ENCODE data around the gene TNF.

Gene TNF

GRCh38 chr6:31535538-31536324 lies 39.6 kb upstream of the TNF start:
- Histone ChIP-seq H3K79me2 (ENCODE audit: insufficient read depth, low read length) (peaks cover 68% of the 10 kb centered on the region), H3F3A (ENCODE audit: insufficient read depth) (peaks cover 56% of the 10 kb centered on the region), H3K27me3 (ENCODE audit: low read length) (no peaks in the 10 kb centered on the region), H3K9ac (ENCODE audit: low read length) (no peak overlapping the region), H3K9me2 (replicated peaks; ENCODE audit: insufficient read depth, low read length) (no peaks in the 10 kb centered on the region), H3K27ac (ENCODE audit: low read depth, low read length) (no peak overlapping the region), H3K9me3 (ENCODE audit: insufficient read depth, low read length) (no peaks in the 10 kb centered on the region), H3K36me3 (ENCODE audit: low read length) (peaks cover 92% of the 10 kb centered on the region), H3K4me2 (ENCODE audit: low read depth, low read length, poor library complexity, severe bottlenecking) (no peak overlapping the region), H4K20me1 (ENCODE audit: low read depth, low read length) (peaks cover 83% of the 10 kb centered on the region), H2AFZ (ENCODE audit: low read depth, low read length, severe bottlenecking) (no peak overlapping the region), H3K4me3 (ENCODE audit: insufficient read depth, low read length, poor library complexity, severe bottlenecking) (no peak overlapping the region)
- TF ChIP-seq CTCF (IDR thresholded peaks at IDR 0.05; ENCODE audit: insufficient read depth, low read length, poor library complexity, severe bottlenecking) (no peak), EZH2phosphoT487 (conservative IDR thresholded peaks at IDR 0.05; ENCODE audit: low read length) (no peak)

GRCh38 chr6:31538805-31539400 lies 36.5 kb upstream of the TNF start:
- TF ChIP-seq EZH2phosphoT487 (conservative IDR thresholded peaks at IDR 0.05; ENCODE audit: low read length) (no peak), CTCF (IDR thresholded peaks at IDR 0.05; ENCODE audit: insufficient read depth, low read length, poor library complexity, severe bottlenecking) (no peak)
- Histone ChIP-seq H2AFZ (ENCODE audit: low read depth, low read length, severe bottlenecking) (no peak overlapping the region), H3F3A (ENCODE audit: insufficient read depth) (peaks cover 44% of the 10 kb centered on the region), H3K27me3 (ENCODE audit: low read length) (no peaks in the 10 kb centered on the region), H3K9ac (ENCODE audit: low read length) (peak overlapping the region; percentile 79; the same call in 1 of the 2 replicates), H3K4me2 (ENCODE audit: low read depth, low read length, poor library complexity, severe bottlenecking) (peak overlapping the region; percentile 83), H3K9me2 (replicated peaks; ENCODE audit: insufficient read depth, low read length) (no peaks in the 10 kb centered on the region), H3K9me3 (ENCODE audit: insufficient read depth, low read length) (no peaks in the 10 kb centered on the region), H3K4me3 (ENCODE audit: insufficient read depth, low read length, poor library complexity, severe bottlenecking) (no peak overlapping the region), H3K27ac (ENCODE audit: low read depth, low read length) (no peak overlapping the region), H3K79me2 (ENCODE audit: insufficient read depth, low read length) (peaks cover 71% of the 10 kb centered on the region), H3K36me3 (ENCODE audit: low read length) (peaks cover 67% of the 10 kb centered on the region), H4K20me1 (ENCODE audit: low read depth, low read length) (peaks cover 60% of the 10 kb centered on the region)

DNA sequence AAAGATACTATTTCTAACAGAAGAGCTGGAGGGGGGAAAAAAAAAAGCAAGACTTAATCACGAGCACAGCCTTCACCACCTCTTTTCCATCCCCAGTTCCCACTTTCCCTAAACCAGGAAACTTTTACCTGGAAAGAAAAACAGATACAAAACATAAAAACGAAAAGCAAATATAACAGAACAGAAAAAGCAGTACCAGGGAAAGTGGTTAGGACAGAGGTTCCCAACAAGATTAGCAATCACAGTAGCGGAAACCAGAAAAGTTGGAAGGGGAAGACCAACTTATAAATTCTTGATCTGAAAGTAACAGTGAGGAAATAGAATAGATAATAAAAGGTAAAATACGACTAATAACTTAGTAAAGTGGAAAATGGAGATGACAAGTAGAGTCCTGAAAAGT lies 34.7 kb upstream of the TNF start:
- Histone ChIP-seq H3K9me3 (ENCODE audit: insufficient read depth, low read length) (no peaks in the 10 kb centered on the region), H3K4me2 (ENCODE audit: low read depth, low read length, poor library complexity, severe bottlenecking) (peak overlapping the region; percentile 83), H4K20me1 (ENCODE audit: low read depth, low read length) (peaks cover 44% of the 10 kb centered on the region), H3K36me3 (ENCODE audit: low read length) (peaks cover 50% of the 10 kb centered on the region), H3F3A (ENCODE audit: insufficient read depth) (peaks cover 44% of the 10 kb centered on the region), H3K27ac (ENCODE audit: low read depth, low read length) (peak overlapping the region; percentile 83), H3K79me2 (ENCODE audit: insufficient read depth, low read length) (peaks cover 62% of the 10 kb centered on the region), H3K4me3 (ENCODE audit: insufficient read depth, low read length, poor library complexity, severe bottlenecking) (peak overlapping the region; percentile 66), H3K9me2 (replicated peaks; ENCODE audit: insufficient read depth, low read length) (no peaks in the 10 kb centered on the region), H2AFZ (ENCODE audit: low read depth, low read length, severe bottlenecking) (no peak overlapping the region), H3K27me3 (ENCODE audit: low read length) (no peaks in the 10 kb centered on the region), H3K9ac (ENCODE audit: low read length) (peak overlapping the region; percentile 79)
- TF ChIP-seq EZH2phosphoT487 (conservative IDR thresholded peaks at IDR 0.05; ENCODE audit: low read length): no peak
- TF ChIP-seq CTCF (IDR thresholded peaks at IDR 0.05; ENCODE audit: insufficient read depth, low read length, poor library complexity, severe bottlenecking): no peak
